ENCODE data around the gene CLHC1.

DNA sequence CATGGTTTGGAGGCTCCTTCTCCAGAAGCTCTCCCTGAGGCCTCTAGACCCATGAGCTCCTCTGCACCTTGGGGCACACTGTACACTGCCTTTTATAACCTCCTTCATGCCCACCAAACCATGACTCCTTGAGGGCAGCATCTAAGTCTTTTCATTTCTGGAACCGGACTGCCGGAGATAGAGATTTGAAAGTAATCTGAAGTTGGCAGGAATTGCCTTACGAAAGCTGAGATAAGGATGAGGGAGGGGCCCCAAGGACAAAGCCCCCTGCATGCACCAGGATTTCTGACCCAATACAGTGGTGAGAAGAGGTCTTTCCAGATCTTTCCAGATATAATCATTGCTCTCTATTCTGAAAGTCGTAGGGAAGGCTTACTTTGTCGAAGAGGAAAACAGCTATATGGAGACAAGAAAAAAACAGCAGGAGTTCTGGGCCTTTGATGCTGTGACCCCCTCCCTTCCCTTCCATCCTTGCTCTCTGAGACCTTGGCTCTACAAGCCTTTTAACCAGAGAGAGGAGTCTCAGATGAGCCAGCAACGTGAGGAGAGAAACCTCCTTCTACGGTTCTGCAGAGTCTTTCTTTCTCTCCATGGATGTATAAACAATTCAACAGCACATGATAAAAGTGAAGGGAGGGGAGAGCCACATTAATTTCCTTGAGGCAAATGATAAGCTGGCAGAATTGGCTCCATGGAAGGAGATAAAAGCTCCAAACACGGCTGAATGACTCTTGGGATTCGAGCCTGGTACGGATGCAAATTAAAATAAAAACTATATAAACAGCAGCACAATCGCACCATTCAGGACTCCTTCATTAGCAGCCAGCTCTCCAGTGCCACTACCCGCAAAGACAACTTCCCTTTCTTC, 93.8 kb downstream of the CLHC1 start:
- TF ChIP-seq, protein P1, sequence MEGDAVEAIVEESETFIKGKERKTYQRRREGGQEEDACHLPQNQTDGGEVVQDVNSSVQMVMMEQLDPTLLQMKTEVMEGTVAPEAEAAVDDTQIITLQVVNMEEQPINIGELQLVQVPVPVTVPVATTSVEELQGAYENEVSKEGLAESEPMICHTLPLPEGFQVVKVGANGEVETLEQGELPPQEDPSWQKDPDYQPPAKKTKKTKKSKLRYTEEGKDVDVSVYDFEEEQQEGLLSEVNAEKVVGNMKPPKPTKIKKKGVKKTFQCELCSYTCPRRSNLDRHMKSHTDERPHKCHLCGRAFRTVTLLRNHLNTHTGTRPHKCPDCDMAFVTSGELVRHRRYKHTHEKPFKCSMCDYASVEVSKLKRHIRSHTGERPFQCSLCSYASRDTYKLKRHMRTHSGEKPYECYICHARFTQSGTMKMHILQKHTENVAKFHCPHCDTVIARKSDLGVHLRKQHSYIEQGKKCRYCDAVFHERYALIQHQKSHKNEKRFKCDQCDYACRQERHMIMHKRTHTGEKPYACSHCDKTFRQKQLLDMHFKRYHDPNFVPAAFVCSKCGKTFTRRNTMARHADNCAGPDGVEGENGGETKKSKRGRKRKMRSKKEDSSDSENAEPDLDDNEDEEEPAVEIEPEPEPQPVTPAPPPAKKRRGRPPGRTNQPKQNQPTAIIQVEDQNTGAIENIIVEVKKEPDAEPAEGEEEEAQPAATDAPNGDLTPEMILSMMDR (IDR thresholded peaks at IDR 0.05; ENCODE audit: control extremely low read depth in 1 of 3, insufficient read depth in 1 of 3, low read depth in 1 of 3, low read length in 3 of 3), result no peak
- no peak for TF ChIP-seq CEBPB (IDR thresholded peaks at IDR 0.05; ENCODE audit: low read depth, low read length)
- TF ChIP-seq TAF1 (IDR thresholded peaks at IDR 0.05; ENCODE audit: low read depth, low read length), result no peak
- no peak for TF ChIP-seq JUN (IDR thresholded peaks at IDR 0.05; ENCODE audit: low read depth, low read length)
- TF ChIP-seq CBX8 (IDR thresholded peaks at IDR 0.05; ENCODE audit: borderline replicate concordance, low read depth, low read length), result no peak
- TF ChIP-seq, protein P2, sequence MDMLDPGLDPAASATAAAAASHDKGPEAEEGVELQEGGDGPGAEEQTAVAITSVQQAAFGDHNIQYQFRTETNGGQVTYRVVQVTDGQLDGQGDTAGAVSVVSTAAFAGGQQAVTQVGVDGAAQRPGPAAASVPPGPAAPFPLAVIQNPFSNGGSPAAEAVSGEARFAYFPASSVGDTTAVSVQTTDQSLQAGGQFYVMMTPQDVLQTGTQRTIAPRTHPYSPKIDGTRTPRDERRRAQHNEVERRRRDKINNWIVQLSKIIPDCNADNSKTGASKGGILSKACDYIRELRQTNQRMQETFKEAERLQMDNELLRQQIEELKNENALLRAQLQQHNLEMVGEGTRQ (IDR thresholded peaks at IDR 0.05; ENCODE audit: low read length), result no peak
- TF ChIP-seq ZNF274 (IDR thresholded peaks at IDR 0.05; ENCODE audit: borderline replicate concordance, extremely low read depth, low read length), result no peak
- no peak for TF ChIP-seq JUND (IDR thresholded peaks at IDR 0.05; ENCODE audit: low read length)
- TF ChIP-seq CHD2 (IDR thresholded peaks at IDR 0.05; ENCODE audit: low read length), result no peak
- TF ChIP-seq EP300 (IDR thresholded peaks at IDR 0.05; ENCODE audit: borderline replicate concordance in 1 of 2, low read depth in 2 of 2, low read length in 2 of 2), result no peak
- no peak for TF ChIP-seq TBP (IDR thresholded peaks at IDR 0.05; ENCODE audit: low read depth, low read length)
- TF ChIP-seq SP1 (IDR thresholded peaks at IDR 0.05; ENCODE audit: low read depth, low read length), result no peak
- no peak for TF ChIP-seq POLR2AphosphoS5 (IDR thresholded peaks at IDR 0.05; ENCODE audit: low read depth, low read length)
